ENCODE measurements around the gene ACAN.

ACAN gene

DNA sequence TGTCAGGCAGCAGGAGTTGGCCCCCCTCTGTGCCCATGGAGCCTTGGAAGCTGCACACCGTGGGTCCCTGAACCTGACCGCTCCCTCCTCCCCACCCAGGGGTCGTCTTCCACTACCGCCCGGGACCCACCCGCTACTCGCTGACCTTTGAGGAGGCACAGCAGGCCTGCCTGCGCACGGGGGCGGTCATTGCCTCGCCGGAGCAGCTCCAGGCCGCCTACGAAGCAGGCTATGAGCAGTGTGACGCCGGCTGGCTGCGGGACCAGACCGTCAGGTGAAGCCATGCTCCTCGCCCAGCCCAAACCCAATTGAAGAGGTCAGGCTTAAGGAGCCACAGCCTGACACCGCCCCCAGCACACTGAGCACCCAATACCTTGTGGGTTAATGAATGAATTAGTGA is 43.9 kb downstream of the ACAN start:
- no peak overlapping the region for H3K27ac ChIP-seq (replicated peaks)
- no peaks in the 10 kb centered on the region for H3K27me3 ChIP-seq (ENCODE audit: insufficient read depth, poor library complexity, severe bottlenecking)
- DNase-seq (ENCODE audit: low read depth in 1 of 2, low spot score in 1 of 2), result no peak
- no peak for TF ChIP-seq GABPA (IDR thresholded peaks at IDR 0.05; ENCODE audit: low read depth)
- TF ChIP-seq SPI1 (IDR thresholded peaks at IDR 0.05; ENCODE audit: borderline replicate concordance, low read depth), result no peak
- TF ChIP-seq REST (IDR thresholded peaks at IDR 0.05; ENCODE audit: insufficient replicate concordance, low read depth), result no peak
- no peak for TF ChIP-seq POLR2AphosphoS5 (IDR thresholded peaks at IDR 0.05; ENCODE audit: low read depth)
- TF ChIP-seq, protein P1, sequence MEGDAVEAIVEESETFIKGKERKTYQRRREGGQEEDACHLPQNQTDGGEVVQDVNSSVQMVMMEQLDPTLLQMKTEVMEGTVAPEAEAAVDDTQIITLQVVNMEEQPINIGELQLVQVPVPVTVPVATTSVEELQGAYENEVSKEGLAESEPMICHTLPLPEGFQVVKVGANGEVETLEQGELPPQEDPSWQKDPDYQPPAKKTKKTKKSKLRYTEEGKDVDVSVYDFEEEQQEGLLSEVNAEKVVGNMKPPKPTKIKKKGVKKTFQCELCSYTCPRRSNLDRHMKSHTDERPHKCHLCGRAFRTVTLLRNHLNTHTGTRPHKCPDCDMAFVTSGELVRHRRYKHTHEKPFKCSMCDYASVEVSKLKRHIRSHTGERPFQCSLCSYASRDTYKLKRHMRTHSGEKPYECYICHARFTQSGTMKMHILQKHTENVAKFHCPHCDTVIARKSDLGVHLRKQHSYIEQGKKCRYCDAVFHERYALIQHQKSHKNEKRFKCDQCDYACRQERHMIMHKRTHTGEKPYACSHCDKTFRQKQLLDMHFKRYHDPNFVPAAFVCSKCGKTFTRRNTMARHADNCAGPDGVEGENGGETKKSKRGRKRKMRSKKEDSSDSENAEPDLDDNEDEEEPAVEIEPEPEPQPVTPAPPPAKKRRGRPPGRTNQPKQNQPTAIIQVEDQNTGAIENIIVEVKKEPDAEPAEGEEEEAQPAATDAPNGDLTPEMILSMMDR (IDR thresholded peaks at IDR 0.05; ENCODE audit: insufficient read depth, low read length), result no peak
- H3K4me3 ChIP-seq (replicated peaks; ENCODE audit: insufficient read depth, low read length), result no peak overlapping the region

DNA sequence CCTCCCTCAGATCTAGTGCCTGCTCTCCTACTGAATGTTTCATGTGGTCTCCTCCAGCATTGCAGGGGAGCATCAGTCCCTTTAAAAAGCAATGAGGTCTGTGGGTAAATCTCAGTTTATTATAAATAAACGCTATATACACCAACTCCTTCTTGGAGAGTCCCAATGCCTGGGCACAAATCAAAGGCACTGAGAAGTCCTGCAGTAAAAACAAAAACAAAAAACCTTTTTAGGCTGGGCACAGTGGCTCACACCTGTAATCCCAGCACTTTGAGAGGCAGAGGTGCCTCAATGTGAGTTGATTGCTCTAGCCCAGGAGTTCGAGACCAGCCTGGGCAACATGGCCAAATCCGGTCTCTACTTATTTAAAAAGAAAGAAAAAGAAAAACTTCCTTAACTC is 45.0 kb downstream of the ACAN start:
- Histone ChIP-seq H3K27me3 (ENCODE audit: insufficient read depth, poor library complexity, severe bottlenecking) (no peaks in the 10 kb centered on the region), H3K27ac (replicated peaks) (no peak overlapping the region), H3K4me3 (replicated peaks; ENCODE audit: insufficient read depth, low read length) (no peak overlapping the region)
- TF ChIP-seq, protein P1 (IDR thresholded peaks at IDR 0.05; ENCODE audit: insufficient read depth, low read length), result no peak
- TF ChIP-seq SPI1 (IDR thresholded peaks at IDR 0.05; ENCODE audit: borderline replicate concordance, low read depth) (no peak), REST (IDR thresholded peaks at IDR 0.05; ENCODE audit: insufficient replicate concordance, low read depth) (no peak), POLR2AphosphoS5 (IDR thresholded peaks at IDR 0.05; ENCODE audit: low read depth) (no peak), GABPA (IDR thresholded peaks at IDR 0.05; ENCODE audit: low read depth) (no peak)
- no peak for DNase-seq (ENCODE audit: low read depth in 1 of 2, low spot score in 1 of 2)

GRCh38 chr15:88849376-88850072 is 46.3 kb downstream of the ACAN start:
- no peak for DNase-seq (ENCODE audit: low read depth in 1 of 2, low spot score in 1 of 2)
- Histone ChIP-seq H3K27me3 (ENCODE audit: insufficient read depth, poor library complexity, severe bottlenecking) (no peaks in the 10 kb centered on the region), H3K4me3 (replicated peaks; ENCODE audit: insufficient read depth, low read length) (no peak overlapping the region), H3K27ac (replicated peaks) (no peak overlapping the region)
- TF ChIP-seq GABPA (IDR thresholded peaks at IDR 0.05; ENCODE audit: low read depth), result no peak
- no peak for TF ChIP-seq REST (IDR thresholded peaks at IDR 0.05; ENCODE audit: insufficient replicate concordance, low read depth)
- TF ChIP-seq SPI1 (IDR thresholded peaks at IDR 0.05; ENCODE audit: borderline replicate concordance, low read depth), result no peak
- no peak for TF ChIP-seq POLR2AphosphoS5 (IDR thresholded peaks at IDR 0.05; ENCODE audit: low read depth)
- TF ChIP-seq, protein P1 (IDR thresholded peaks at IDR 0.05; ENCODE audit: insufficient read depth, low read length), result no peak
